Neural cell (in vitro differentiated cells): Measurements from ENCODE around the gene FSD2. TPM values are rescaled to one million over a fixed set of nuclear protein-coding genes. Genes with fewer than 3 reads are reported as not detected.

Experiments
- H2AFZ ChIP-seq: fragments of 200-600, 300-800 bp; sonication (generic), shearing (Covaris generic); 2 replicates; pipeline ENCODE4 v1.6.0; 2014; ENCODE audit warnings: low read depth, mild to moderate bottlenecking, antibody characterized with exemption, low read length, moderate library complexity
- H3F3A ChIP-seq: fragments of 200-600 bp; shearing (Covaris generic); 2 replicates; pipeline ENCODE4 v1.6.1; 2016; ENCODE audit warnings: mild to moderate bottlenecking, moderate library complexity, mixed read lengths, antibody characterized with exemption, low read length; ENCODE audit not compliant: insufficient read depth, poor library complexity, severe bottlenecking
- H3K27ac ChIP-seq: fragments of 200-600, 300-800 bp; sonication (generic), shearing (Covaris generic); 2 replicates; pipeline ENCODE4 v1.5.1; 2014; ENCODE audit warnings: mild to moderate bottlenecking, low read length, moderate library complexity
- H3K27me3 ChIP-seq: fragments of 300-800, 200-600 bp; sonication (generic), shearing (Covaris generic); 2 replicates; pipeline ENCODE4 v1.6.0; 2014; ENCODE audit warnings: mild to moderate bottlenecking, low read depth, low read length, moderate library complexity; ENCODE audit not compliant: insufficient read depth
- H3K36me3 ChIP-seq: fragments of 300-800, 200-600 bp; sonication (generic), shearing (Covaris generic); 2 replicates; pipeline ENCODE4 v1.5.1; 2014; ENCODE audit warnings: mild to moderate bottlenecking, antibody characterized with exemption, low read length, moderate library complexity; ENCODE audit not compliant: insufficient read depth
- H3K4me2 ChIP-seq: fragments of 300-800, 200-600 bp; sonication (generic), shearing (Covaris generic); 2 replicates; pipeline ENCODE4 v1.6.0; 2014; ENCODE audit warnings: mild to moderate bottlenecking, low read length
- H3K4me3 ChIP-seq: fragments of 300-800, 200-600 bp; sonication (generic), shearing (Covaris generic); 2 replicates; pipeline ENCODE4 v1.5.1; 2014; ENCODE audit warnings: mild to moderate bottlenecking, low read length, moderate library complexity
- H3K79me2 ChIP-seq: fragments of 200-600 bp; shearing (Covaris generic); replicated peaks from 2 replicates; pipeline ENCODE4 v1.6.0; 2014; ENCODE audit warnings: mild to moderate bottlenecking, low read length, moderate library complexity; ENCODE audit not compliant: insufficient read depth
- H3K9ac ChIP-seq: fragments of 300-800, 200-600 bp; sonication (generic), shearing (Covaris generic); 2 replicates; pipeline ENCODE4 v1.6.1; 2016; ENCODE audit warnings: mild to moderate bottlenecking, low read length, mixed read lengths
- H3K9me2 ChIP-seq: fragments of 200-600 bp; shearing (Covaris generic); 2 replicates; pipeline ENCODE4 v1.6.1; 2016; ENCODE audit warnings: mild to moderate bottlenecking, low read length, mixed read lengths; ENCODE audit not compliant: insufficient read depth
- H3K9me3 ChIP-seq: fragments of 200-600, 300-800 bp; sonication (generic), shearing (Covaris generic); 2 replicates; pipeline ENCODE4 v1.6.1; 2016; ENCODE audit warnings: mild to moderate bottlenecking, mixed run types, low read length, moderate library complexity, mixed read lengths
- H4K20me1 ChIP-seq: fragments of 200-600 bp; shearing (Covaris generic); 2 replicates; pipeline ENCODE4 v1.6.1; 2016; ENCODE audit warnings: mild to moderate bottlenecking, mixed run types; ENCODE audit not compliant: insufficient read depth
- EP300 ChIP-seq: fragments of 450-650 bp; conservative IDR thresholded peaks from 2 replicates; pipeline ENCODE4 v1.6.1; 2014; ENCODE audit warnings: antibody characterized with exemption, mild to moderate bottlenecking, moderate library complexity; ENCODE audit not compliant: poor library complexity, severe bottlenecking
- EZH2 ChIP-seq: fragments of 200-600, 300-800 bp; shearing (Covaris generic), sonication (generic); IDR thresholded peaks from 2 replicates; pipeline ENCODE4 v1.6.1; 2014; ENCODE audit warnings: antibody characterized with exemption, low read length, borderline replicate concordance, mild to moderate bottlenecking; ENCODE audit not compliant: insufficient read depth, poor library complexity, severe bottlenecking
- MXI1 ChIP-seq: fragments of 450-650 bp; conservative IDR thresholded peaks from 2 replicates; pipeline ENCODE4 v1.6.1; 2014; ENCODE audit warnings: antibody characterized with exemption, mild to moderate bottlenecking; ENCODE audit not compliant: poor library complexity, severe bottlenecking
- POLR2AphosphoS5 ChIP-seq: IDR thresholded peaks from 2 replicates; pipeline ENCODE4 v1.6.1; 2012
- RAD21 ChIP-seq: fragments of 450-650 bp; conservative IDR thresholded peaks from 2 replicates; pipeline ENCODE4 v1.6.1; 2014; ENCODE audit warnings: antibody characterized with exemption, mild to moderate bottlenecking, moderate library complexity
- SMC3 ChIP-seq: fragments of 450-650 bp; conservative IDR thresholded peaks from 2 replicates; pipeline ENCODE4 v1.6.1; 2014; ENCODE audit warnings: antibody characterized with exemption, mild to moderate bottlenecking, moderate library complexity; ENCODE audit not compliant: poor library complexity
- TAF1 ChIP-seq: IDR thresholded peaks from 2 replicates; pipeline ENCODE4 v1.6.1; 2012; ENCODE audit warnings: low read depth
- polyA plus RNA-seq: library from polyadenylated mRNA; depleted of rRNA; stranded (reverse); fragments of >200 nt; gene quantifications from 2 replicates; pipeline ENCODE4 v1.2.3, GENCODE V29; 2014
- TF ChIP-seq, protein P1 (sequence below): IDR thresholded peaks from 2 replicates; pipeline ENCODE4 v1.6.1; 2012; ENCODE audit warnings: borderline replicate concordance
- TF ChIP-seq, protein P2 (sequence below): fragments of 450-650 bp; IDR thresholded peaks from 2 replicates; pipeline ENCODE4 v1.5.1; 2014; ENCODE audit warnings: antibody characterized with exemption, mild to moderate bottlenecking, moderate library complexity; ENCODE audit not compliant: poor library complexity, severe bottlenecking

The FSD2 gene
- polyA plus RNA-seq, 1 donor from 2014 or later: not detected

DNA sequence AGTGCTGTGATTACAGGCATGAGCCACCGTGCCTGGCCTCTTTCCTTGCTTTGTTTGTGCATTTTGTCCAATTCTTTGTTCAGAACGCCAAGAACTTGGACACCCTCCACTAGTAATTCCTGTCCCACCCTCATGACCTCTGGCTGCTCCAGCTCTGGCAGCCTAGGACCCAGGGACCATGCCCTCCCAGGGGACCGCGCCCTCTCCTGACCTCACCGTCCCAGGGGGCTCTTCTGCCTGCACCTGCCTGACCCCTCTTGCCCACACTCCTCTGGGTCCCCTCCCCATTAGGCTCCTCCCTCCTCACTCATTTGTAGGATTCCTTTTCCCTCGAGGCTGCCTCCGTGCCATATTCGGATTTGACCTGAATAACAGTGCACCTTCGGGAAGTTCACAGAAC, 41.1 kb downstream of the FSD2 start:
- Histone ChIP-seq H3K36me3 (peaks cover 5% of the 10 kb centered on the region), H2AFZ (no peak overlapping the region), H3K9ac (no peak overlapping the region), H3K27ac (no peak overlapping the region), H3K79me2 (no peaks in the 10 kb centered on the region), H3K9me2 (no peaks in the 10 kb centered on the region), H3K4me3 (no peak overlapping the region), H3K27me3 (no peaks in the 10 kb centered on the region), H3K4me2 (no peak overlapping the region), H3F3A (no peaks in the 10 kb centered on the region), H4K20me1 (no peaks in the 10 kb centered on the region), H3K9me3 (no peaks in the 10 kb centered on the region)
- TF ChIP-seq SMC3 (no peak), MXI1 (no peak), RAD21 (no peak), EP300 (no peak), EZH2 (no peak), POLR2AphosphoS5 (no peak), TAF1 (no peak)
- TF ChIP-seq, protein P1, sequence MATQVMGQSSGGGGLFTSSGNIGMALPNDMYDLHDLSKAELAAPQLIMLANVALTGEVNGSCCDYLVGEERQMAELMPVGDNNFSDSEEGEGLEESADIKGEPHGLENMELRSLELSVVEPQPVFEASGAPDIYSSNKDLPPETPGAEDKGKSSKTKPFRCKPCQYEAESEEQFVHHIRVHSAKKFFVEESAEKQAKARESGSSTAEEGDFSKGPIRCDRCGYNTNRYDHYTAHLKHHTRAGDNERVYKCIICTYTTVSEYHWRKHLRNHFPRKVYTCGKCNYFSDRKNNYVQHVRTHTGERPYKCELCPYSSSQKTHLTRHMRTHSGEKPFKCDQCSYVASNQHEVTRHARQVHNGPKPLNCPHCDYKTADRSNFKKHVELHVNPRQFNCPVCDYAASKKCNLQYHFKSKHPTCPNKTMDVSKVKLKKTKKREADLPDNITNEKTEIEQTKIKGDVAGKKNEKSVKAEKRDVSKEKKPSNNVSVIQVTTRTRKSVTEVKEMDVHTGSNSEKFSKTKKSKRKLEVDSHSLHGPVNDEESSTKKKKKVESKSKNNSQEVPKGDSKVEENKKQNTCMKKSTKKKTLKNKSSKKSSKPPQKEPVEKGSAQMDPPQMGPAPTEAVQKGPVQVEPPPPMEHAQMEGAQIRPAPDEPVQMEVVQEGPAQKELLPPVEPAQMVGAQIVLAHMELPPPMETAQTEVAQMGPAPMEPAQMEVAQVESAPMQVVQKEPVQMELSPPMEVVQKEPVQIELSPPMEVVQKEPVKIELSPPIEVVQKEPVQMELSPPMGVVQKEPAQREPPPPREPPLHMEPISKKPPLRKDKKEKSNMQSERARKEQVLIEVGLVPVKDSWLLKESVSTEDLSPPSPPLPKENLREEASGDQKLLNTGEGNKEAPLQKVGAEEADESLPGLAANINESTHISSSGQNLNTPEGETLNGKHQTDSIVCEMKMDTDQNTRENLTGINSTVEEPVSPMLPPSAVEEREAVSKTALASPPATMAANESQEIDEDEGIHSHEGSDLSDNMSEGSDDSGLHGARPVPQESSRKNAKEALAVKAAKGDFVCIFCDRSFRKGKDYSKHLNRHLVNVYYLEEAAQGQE: no peak

DNA sequence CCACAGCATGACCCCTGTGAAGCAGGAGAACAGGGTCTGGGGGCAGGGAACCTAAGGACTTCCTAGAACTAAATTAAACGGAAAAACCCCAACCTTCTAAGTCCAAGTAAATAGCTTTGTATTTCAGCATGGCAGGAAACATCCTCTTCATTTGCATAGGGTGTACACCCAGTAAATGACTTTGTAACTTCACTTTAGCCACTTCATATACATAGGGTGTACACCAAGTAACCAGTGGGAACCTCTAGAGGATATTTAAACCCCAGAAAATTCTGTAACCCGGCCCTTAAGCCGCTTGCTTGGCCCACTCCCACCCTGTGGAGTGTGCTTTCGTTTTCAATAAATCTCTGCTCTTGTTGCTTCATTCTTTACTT, 41.8 kb downstream of the FSD2 start:
- H3K27ac ChIP-seq: no peak overlapping the region
- H3K9ac ChIP-seq: no peak overlapping the region
- H2AFZ ChIP-seq: no peak overlapping the region
- H3K9me3 ChIP-seq: no peaks in the 10 kb centered on the region
- H3K4me3 ChIP-seq: no peak overlapping the region
- no peaks in the 10 kb centered on the region for H3K27me3 ChIP-seq
- TF ChIP-seq MXI1 (no peak), RAD21 (no peak), SMC3 (no peak), EZH2 (no peak), EP300 (no peak), POLR2AphosphoS5 (no peak), TAF1 (no peak)
- TF ChIP-seq, protein P2, sequence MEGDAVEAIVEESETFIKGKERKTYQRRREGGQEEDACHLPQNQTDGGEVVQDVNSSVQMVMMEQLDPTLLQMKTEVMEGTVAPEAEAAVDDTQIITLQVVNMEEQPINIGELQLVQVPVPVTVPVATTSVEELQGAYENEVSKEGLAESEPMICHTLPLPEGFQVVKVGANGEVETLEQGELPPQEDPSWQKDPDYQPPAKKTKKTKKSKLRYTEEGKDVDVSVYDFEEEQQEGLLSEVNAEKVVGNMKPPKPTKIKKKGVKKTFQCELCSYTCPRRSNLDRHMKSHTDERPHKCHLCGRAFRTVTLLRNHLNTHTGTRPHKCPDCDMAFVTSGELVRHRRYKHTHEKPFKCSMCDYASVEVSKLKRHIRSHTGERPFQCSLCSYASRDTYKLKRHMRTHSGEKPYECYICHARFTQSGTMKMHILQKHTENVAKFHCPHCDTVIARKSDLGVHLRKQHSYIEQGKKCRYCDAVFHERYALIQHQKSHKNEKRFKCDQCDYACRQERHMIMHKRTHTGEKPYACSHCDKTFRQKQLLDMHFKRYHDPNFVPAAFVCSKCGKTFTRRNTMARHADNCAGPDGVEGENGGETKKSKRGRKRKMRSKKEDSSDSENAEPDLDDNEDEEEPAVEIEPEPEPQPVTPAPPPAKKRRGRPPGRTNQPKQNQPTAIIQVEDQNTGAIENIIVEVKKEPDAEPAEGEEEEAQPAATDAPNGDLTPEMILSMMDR: no peak
- TF ChIP-seq, protein P1: no peak
- H3F3A ChIP-seq: no peaks in the 10 kb centered on the region
- no peaks in the 10 kb centered on the region for H4K20me1 ChIP-seq
- H3K79me2 ChIP-seq: no peaks in the 10 kb centered on the region
- no peaks in the 10 kb centered on the region for H3K9me2 ChIP-seq
- no peak overlapping the region for H3K4me2 ChIP-seq
- H3K36me3 ChIP-seq: peaks cover 5% of the 10 kb centered on the region
